HL-60/S4 treated with retinoic acid at 250 ng/mL for 4 days and 3 days (cell line): ENCODE data around the gene CRYBG2.
"Not testable (repeated sequence)": the region's sequence is repeated elsewhere in the genome, so short reads cannot be mapped to it uniquely, and the experiment has no call there.

Source experiments
- in situ Hi-C: fragments of 300-500 bp; cut with MboI; formaldehyde crosslinking; loops from 2 replicates; pipeline ENCODE4 v1.7.0; 2022; ENCODE audit warnings: low sequenced_read_pairs

CRYBG2 gene

GRCh38 chr1:26353976-26354820 lies at the start of gene CRYBG2:
Gene CRYBG2, minus strand, starts transcription at chr1:26354130. Its CDS starts 7,473 bp downstream, at chr1:26346657.
- in situ Hi-C loops = no loop called here

GRCh38 chr1:26403656-26404055 lies 49.7 kb upstream of the CRYBG2 start:
- in situ Hi-C loops = no loop called here

GRCh38 chr1:26401891-26402290 lies 48.0 kb upstream of the CRYBG2 start:
- in situ Hi-C loops = no loop called here

GRCh38 chr1:26399034-26399433 lies 45.1 kb upstream of the CRYBG2 start:
- in situ Hi-C loops = no loop called here

GRCh38 chr1:26395754-26396153 lies 41.8 kb upstream of the CRYBG2 start:
- in situ Hi-C loops = no loop called here

- in situ Hi-C loops = no loop called here
Observed at GRCh38 chr1:26391450-26391849, 37.5 kb upstream of the CRYBG2 start.

- in situ Hi-C loops = no loop called here
Observed at GRCh38 chr1:26389604-26390247, 35.8 kb upstream of the CRYBG2 start.

GRCh38 chr1:26388791-26389445 lies 35.0 kb upstream of the CRYBG2 start:
- in situ Hi-C loops = no loop called here

GRCh38 chr1:26387447-26387846 lies 33.5 kb upstream of the CRYBG2 start:
- in situ Hi-C loops = no loop called here

- in situ Hi-C loops = not testable (repeated sequence)
Observed at GRCh38 chr1:26385063-26385462, 31.1 kb upstream of the CRYBG2 start.

GRCh38 chr1:26384076-26384475 lies 30.1 kb upstream of the CRYBG2 start:
- in situ Hi-C loops = no loop called here

- in situ Hi-C loops = no loop called here
Observed at GRCh38 chr1:26378879-26379251, 24.9 kb upstream of the CRYBG2 start.

GRCh38 chr1:26378088-26378878 lies 24.4 kb upstream of the CRYBG2 start:
- in situ Hi-C loops = no loop called here

- in situ Hi-C loops = no loop called here
Observed at GRCh38 chr1:26376050-26376449, 22.1 kb upstream of the CRYBG2 start.

- in situ Hi-C loops = no loop called here
Observed at GRCh38 chr1:26375081-26375480, 21.2 kb upstream of the CRYBG2 start.

GRCh38 chr1:26374361-26374760 lies 20.4 kb upstream of the CRYBG2 start:
- in situ Hi-C loops = not testable (repeated sequence)

- in situ Hi-C loops = no loop called here
Observed at GRCh38 chr1:26373789-26374188, 19.9 kb upstream of the CRYBG2 start.

GRCh38 chr1:26373281-26373680 lies 19.4 kb upstream of the CRYBG2 start:
- in situ Hi-C loops = no loop called here

GRCh38 chr1:26372611-26373010 lies 18.7 kb upstream of the CRYBG2 start, which contains the start of gene ZNF683:
Gene ZNF683, minus strand, starts transcription at chr1:26372750. Its CDS starts 4,179 bp downstream, at chr1:26368571.
- in situ Hi-C loops = not testable (repeated sequence)

- in situ Hi-C loops = no loop called here
Observed at GRCh38 chr1:26372039-26372438, 18.1 kb upstream of the CRYBG2 start.
